Activated T-helper 1 cell treated with anti-CD3 and anti-CD28 coated beads, Interleukin-12 subunit alpha, Interleukin-12 subunit beta, Interleukin-2, Interleukin-4 antibody, amounts not matched to agents 30 ng/mL and 10 ng/mL and 1 ng/mL, durations not matched to agents 14 hours and 24 hours and 36 hours (primary cell): Measurements from ENCODE around the gene NBAS. TPM values are rescaled to one million over a fixed set of nuclear protein-coding genes. Genes with fewer than 3 reads are reported as not detected.
"Not testable (repeated sequence)": the region's sequence is repeated elsewhere in the genome, so short reads cannot be mapped to it uniquely, and the experiment has no call there.

Source experiments
- DNase-seq: peaks from one replicate; pipeline ENCODE4 v3.0.0; 2021; ENCODE audit warnings: low spot score
- H3K27ac Mint-ChIP-seq: one replicate; pipeline ENCODE4 v1.8.0; 2021; ENCODE audit warnings: mild to moderate bottlenecking, mixed read lengths
- H3K27me3 Mint-ChIP-seq: one replicate; pipeline ENCODE4 v1.8.0; 2022; ENCODE audit warnings: mild to moderate bottlenecking, moderate library complexity, mixed read lengths; ENCODE audit not compliant: insufficient read depth
- H3K36me3 Mint-ChIP-seq: one replicate; pipeline ENCODE4 v1.8.0; 2021; ENCODE audit warnings: low read depth, mixed read lengths
- H3K4me1 Mint-ChIP-seq: one replicate; pipeline ENCODE4 v1.8.0; 2021; ENCODE audit warnings: low read depth, mixed read lengths
- H3K4me3 Mint-ChIP-seq: one replicate; pipeline ENCODE4 v1.8.0; 2021; ENCODE audit warnings: mild to moderate bottlenecking, moderate library complexity, mixed read lengths
- H3K9me3 Mint-ChIP-seq: one replicate; pipeline ENCODE4 v1.8.0; 2021; ENCODE audit warnings: mixed read lengths
- intact Hi-C: fragments of 100-400 bp; cut with micrococcal nuclease; formaldehyde crosslinking; loops from one replicate; pipeline ENCODE4 v1.15.1; 2024
- total RNA-seq: library from RNA; stranded (reverse); gene quantifications from 2 replicates; pipeline ENCODE4 v1.2.3, GENCODE V29; 2022

Gene NBAS
- total RNA-seq, 1 donor from 2014 or later = 33.6 TPM

DNA sequence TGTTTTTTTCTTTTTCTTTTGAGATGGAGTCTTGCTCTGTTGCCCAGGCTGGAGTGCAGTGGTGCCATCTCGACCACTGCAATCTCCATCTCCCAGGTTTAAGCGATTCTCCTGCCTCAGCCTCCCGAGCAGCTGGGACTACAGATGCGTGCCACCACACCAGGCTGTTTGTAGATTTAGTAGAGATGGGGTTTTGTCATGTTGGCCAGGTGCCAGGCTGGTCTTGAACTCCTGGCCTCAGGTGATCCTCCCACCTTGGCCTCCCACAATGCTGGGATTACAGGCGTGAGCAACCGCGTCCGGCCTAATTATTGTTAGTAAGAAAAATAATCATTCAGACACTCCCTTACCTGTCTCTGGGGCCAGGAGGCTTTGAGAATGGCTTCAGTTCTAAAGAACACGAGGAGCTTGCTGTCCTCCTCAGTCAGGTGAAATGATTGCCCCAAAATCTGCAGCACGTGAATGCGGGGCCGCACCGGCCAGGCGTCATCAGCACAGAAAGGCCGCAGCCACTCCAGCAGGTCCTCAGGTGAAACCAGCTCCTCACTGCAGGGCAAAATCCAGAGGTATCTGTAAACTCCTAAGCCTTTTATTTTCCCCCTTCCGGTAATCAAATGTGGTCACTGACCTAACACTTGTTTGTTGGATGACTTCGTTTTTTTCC is 342.6 kb downstream of the NBAS start:
- Mint-ChIP-seq H3K27me3 (no peaks in the 10 kb centered on the region), H3K36me3 (peaks cover 9% of the 10 kb centered on the region), H3K27ac (no peak overlapping the region), H3K4me3 (no peak overlapping the region), H3K4me1 (no peaks in the 10 kb centered on the region), H3K9me3 (no peaks in the 10 kb centered on the region)
- DNase-seq = no peak
- intact Hi-C loops = no loop called here

DNA sequence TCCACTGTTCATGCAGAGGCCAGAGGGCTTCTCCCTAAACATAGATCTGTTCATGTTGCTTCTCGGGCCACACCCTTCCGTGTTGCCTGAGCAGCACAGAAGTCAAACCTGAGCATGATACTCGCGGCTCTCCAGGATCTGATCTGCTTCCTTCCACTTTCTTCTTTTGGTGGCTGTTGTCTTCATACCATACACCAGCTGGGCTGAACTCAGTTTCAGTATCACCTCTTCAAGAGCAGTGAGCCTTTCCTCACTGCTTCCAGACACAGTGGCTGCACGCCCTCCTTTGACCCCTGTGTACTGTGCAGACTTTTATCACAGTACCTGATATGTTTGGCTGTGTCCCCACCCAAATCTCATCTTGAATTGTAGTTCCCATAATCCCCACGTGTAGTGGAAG is 348.9 kb downstream of the NBAS start:
- Mint-ChIP-seq H3K27me3 (no peaks in the 10 kb centered on the region), H3K27ac (no peak overlapping the region), H3K36me3 (peaks cover 37% of the 10 kb centered on the region), H3K4me1 (peaks cover 6% of the 10 kb centered on the region), H3K4me3 (no peak overlapping the region), H3K9me3 (peaks cover 38% of the 10 kb centered on the region)
- no peak for DNase-seq
- intact Hi-C loops = no loop called here

DNA sequence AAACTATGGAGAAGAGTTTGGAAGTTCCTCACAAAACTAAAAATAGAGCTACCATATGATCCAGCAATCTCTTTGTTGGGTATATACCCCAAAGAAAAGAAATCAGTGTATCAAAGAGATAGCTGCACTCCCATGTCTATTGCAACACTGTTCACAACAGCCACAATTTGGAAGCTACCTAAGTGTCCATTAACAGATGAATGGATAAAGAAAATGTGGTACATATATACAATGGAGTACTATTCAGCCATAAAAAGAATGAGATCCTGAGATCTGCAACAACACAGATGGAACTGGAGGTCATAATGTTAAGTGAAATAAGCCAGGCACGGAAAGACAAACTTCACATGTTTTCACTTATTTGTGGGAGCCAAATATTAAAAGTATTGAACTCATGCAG is 350.6 kb downstream of the NBAS start:
- H3K4me1 Mint-ChIP-seq = peaks cover 17% of the 10 kb centered on the region
- H3K9me3 Mint-ChIP-seq = peaks cover 50% of the 10 kb centered on the region
- H3K27ac Mint-ChIP-seq, intact Hi-C loops, DNase-seq, H3K27me3 Mint-ChIP-seq, H3K4me3 Mint-ChIP-seq: not testable (repeated sequence)
- H3K36me3 Mint-ChIP-seq = peaks cover 40% of the 10 kb centered on the region

DNA sequence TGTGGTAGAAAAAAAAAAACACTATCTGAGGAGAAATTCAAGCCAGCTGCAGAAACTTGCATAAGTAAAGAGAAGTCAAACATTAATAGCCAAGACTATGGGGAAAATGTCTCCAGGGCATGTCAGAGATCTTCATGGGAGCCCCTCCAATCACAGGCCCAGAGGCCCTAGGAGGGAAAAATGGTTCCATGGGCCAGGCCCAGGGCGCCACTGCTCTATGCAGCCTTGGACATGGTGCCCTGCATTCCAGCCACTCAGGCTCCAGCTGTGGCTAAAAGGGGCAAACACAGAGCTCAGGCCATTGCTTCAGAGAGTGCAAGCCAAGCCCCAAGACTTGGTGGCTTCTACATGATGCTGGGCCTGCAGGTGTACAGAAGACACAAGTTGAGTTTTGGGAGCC is 354.7 kb downstream of the NBAS start:
- intact Hi-C loops = no loop called here
- Mint-ChIP-seq H3K4me1 (peaks cover 24% of the 10 kb centered on the region), H3K9me3 (peaks cover 40% of the 10 kb centered on the region), H3K4me3 (no peak overlapping the region), H3K27me3 (no peaks in the 10 kb centered on the region), H3K27ac (no peak overlapping the region), H3K36me3 (peaks cover 29% of the 10 kb centered on the region)
- no peak for DNase-seq

DNA sequence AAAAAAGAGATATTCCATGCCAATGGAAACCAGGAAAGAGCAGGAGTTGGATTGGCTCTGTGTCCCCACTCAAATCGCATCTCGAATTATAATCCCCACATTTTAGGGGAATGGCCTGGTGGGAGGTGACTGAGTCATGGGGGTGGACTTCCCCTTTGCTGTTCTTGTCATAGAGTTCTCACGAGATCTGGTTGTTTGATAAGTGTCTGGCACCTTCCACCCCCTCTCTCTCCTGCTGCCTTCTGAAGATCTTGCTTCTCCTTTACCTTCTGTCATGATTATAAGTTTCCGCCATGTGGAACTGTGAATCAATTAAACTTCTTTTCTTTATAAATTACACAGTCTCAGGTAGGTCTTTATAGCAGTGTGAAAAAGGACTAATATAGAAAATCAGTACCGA is 355.6 kb downstream of the NBAS start:
- no peaks in the 10 kb centered on the region for H3K27me3 Mint-ChIP-seq
- no peak for DNase-seq
- intact Hi-C loops = no loop called here
- no peak overlapping the region for H3K4me3 Mint-ChIP-seq
- H3K4me1 Mint-ChIP-seq = peaks cover 24% of the 10 kb centered on the region
- peaks cover 25% of the 10 kb centered on the region for H3K36me3 Mint-ChIP-seq
- no peak overlapping the region for H3K27ac Mint-ChIP-seq
- H3K9me3 Mint-ChIP-seq = peaks cover 38% of the 10 kb centered on the region

DNA sequence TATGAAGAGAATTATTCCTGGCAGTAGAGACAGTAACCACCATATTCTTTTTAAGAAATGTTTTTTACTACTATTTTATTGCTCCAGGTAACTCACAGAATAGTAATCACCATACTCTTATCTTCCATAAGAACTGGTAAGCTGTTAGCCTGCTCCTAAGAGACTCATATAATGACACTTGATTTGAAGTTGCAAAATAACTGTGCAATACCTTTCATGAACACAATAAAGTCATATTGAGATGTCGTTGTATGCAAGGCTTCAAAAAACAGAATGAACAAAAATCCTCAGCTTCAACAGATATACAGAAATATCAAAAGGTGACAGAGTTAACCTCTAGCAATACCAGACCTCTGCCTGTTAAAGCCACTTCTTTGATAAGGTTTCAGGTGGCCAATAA is 360.1 kb downstream of the NBAS start:
- Mint-ChIP-seq H3K27me3 (no peaks in the 10 kb centered on the region), H3K27ac (no peak overlapping the region), H3K9me3 (peaks cover 11% of the 10 kb centered on the region), H3K4me1 (peaks cover 12% of the 10 kb centered on the region), H3K36me3 (peaks cover 15% of the 10 kb centered on the region), H3K4me3 (no peak overlapping the region)
- DNase-seq = no peak
- intact Hi-C loops = no loop called here

DNA sequence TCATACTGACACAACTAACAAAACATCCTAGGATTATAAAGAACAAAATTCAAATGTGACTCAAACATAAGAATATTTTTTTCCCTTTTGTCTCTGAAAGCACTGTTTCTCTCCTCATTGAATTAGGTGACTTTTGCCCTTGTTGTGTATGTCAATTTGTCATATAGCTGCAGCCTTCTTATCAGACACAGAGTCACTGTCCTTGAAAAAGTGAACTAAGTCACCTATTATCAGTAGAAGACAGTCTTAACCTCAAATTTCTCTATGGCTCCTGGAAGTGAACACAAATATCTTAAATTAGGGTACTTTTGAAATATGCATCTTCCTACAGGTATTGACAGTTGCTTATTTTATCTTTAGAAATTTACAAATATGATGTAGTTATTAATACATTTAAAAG is 360.6 kb downstream of the NBAS start:
- no peak for DNase-seq
- H3K4me1 Mint-ChIP-seq = peaks cover 8% of the 10 kb centered on the region
- peaks cover 11% of the 10 kb centered on the region for H3K36me3 Mint-ChIP-seq
- H3K4me3 Mint-ChIP-seq = no peak overlapping the region
- no peaks in the 10 kb centered on the region for H3K27me3 Mint-ChIP-seq
- H3K9me3 Mint-ChIP-seq = peaks cover 7% of the 10 kb centered on the region
- H3K27ac Mint-ChIP-seq = no peak overlapping the region
- intact Hi-C loops = no loop called here

DNA sequence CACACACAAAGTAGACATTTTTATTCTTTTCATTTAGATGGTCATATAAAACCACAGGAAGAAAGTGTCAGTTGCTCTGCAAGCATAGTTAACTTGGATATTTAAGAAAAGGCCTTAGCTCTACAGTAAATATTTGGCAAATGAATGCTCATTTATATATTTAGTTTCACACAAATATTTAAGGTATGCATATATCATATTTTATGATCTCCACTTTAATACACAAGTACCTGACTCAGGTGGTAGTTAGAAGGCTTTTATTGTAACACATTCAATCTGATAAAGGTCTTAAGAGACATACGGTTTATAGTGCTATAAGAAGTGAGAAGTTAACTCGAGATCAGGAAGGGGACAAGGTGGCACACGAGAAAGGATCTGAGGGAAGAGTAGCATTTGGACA is 363.1 kb downstream of the NBAS start:
- no peak overlapping the region for H3K4me3 Mint-ChIP-seq
- intact Hi-C loops = no loop called here
- H3K9me3 Mint-ChIP-seq = no peaks in the 10 kb centered on the region
- DNase-seq = no peak
- peaks cover 7% of the 10 kb centered on the region for H3K36me3 Mint-ChIP-seq
- no peak overlapping the region for H3K27ac Mint-ChIP-seq
- no peaks in the 10 kb centered on the region for H3K27me3 Mint-ChIP-seq
- H3K4me1 Mint-ChIP-seq = no peaks in the 10 kb centered on the region

DNA sequence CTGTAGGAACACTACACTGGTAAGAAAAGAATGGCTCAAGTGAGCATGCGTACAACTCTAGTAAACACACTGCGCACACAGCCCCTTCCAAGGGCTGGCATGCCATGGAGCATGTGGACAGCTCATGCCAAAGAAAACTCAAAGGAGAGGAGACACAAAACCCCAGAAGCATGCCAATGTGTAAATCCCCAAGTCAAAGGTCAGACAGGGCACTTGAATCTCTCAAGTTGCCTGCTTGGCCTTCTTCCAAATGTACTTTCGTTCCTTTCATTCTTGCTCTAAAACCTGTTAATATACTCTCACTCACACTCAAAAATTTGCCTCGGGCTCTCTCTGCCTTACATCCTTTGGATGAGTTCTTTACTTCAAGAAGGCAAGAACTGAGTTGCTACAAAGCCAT is 365.3 kb downstream of the NBAS start:
- Mint-ChIP-seq H3K4me1 (peaks cover 5% of the 10 kb centered on the region), H3K4me3 (no peak overlapping the region), H3K27ac (no peak overlapping the region), H3K36me3 (peaks cover 6% of the 10 kb centered on the region), H3K27me3 (no peaks in the 10 kb centered on the region), H3K9me3 (no peaks in the 10 kb centered on the region)
- intact Hi-C loops = no loop called here
- DNase-seq = no peak

GRCh38 chr2:15191789-15192188 is 369.3 kb downstream of the NBAS start:
- H3K9me3 Mint-ChIP-seq = no peaks in the 10 kb centered on the region
- intact Hi-C loops = no loop called here
- H3K27me3 Mint-ChIP-seq = no peaks in the 10 kb centered on the region
- peaks cover 5% of the 10 kb centered on the region for H3K4me1 Mint-ChIP-seq
- H3K4me3 Mint-ChIP-seq = no peak overlapping the region
- no peak overlapping the region for H3K27ac Mint-ChIP-seq
- no peak for DNase-seq
- peaks cover 13% of the 10 kb centered on the region for H3K36me3 Mint-ChIP-seq

GRCh38 chr2:15189216-15189615 is 371.9 kb downstream of the NBAS start:
- no peak for DNase-seq
- peaks cover 5% of the 10 kb centered on the region for H3K4me1 Mint-ChIP-seq

GRCh38 chr2:15187702-15188101 is 373.4 kb downstream of the NBAS start:
- no peak for DNase-seq
- Mint-ChIP-seq H3K4me3 (no peak overlapping the region), H3K27me3 (no peaks in the 10 kb centered on the region), H3K9me3 (no peaks in the 10 kb centered on the region), H3K27ac (no peak overlapping the region), H3K4me1 (peaks cover 5% of the 10 kb centered on the region), H3K36me3 (peaks cover 18% of the 10 kb centered on the region)
- intact Hi-C loops = no loop called here

More at GRCh38 chr2:15189216-15189615, 371.9 kb downstream of the NBAS start:
- no peaks in the 10 kb centered on the region for H3K9me3 Mint-ChIP-seq
- no peak overlapping the region for H3K4me3 Mint-ChIP-seq
- H3K27ac Mint-ChIP-seq = no peak overlapping the region
- no peaks in the 10 kb centered on the region for H3K27me3 Mint-ChIP-seq
- peaks cover 22% of the 10 kb centered on the region for H3K36me3 Mint-ChIP-seq
- intact Hi-C loops = no loop called here

DNA sequence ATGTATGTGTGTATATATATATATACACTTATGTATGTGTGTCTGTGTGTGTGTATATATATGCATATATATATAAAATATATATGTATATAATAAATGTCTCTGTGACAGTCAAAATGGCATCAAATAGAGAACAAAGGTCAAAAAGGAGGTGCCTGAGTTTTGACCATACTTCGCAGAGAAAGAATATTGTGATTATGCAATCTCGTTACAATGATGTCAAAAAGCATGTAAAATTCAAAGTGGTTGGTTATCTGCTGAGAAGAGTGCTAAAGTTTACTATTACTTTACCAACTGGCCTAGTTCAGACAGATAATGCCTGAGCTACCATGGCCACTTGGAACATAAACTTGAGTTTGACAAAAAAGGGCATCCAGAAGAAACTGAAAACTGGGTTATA is 375.0 kb downstream of the NBAS start:
- no peak overlapping the region for H3K27ac Mint-ChIP-seq

DNA sequence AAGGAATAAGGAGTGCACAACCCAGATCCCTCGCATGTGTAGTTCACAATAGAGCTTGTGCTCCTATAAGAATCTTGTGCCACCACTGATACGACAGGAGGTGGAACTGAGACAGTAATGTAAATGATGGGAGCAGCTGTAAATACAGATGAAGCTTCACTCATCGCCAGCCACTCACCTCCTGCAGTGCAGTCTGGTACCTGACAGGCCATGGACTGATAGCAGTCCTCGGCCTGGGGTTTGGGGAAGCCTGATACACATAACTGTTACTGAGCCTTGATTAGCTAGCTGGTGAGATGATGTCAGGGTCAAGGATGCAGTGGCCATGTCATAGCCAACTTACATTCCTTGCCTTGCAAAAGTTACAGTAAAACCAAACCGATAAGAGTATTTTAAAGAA is 376.6 kb downstream of the NBAS start:
- intact Hi-C loops = no loop called here
- Mint-ChIP-seq H3K36me3 (peaks cover 19% of the 10 kb centered on the region), H3K4me1 (no peaks in the 10 kb centered on the region), H3K27ac (no peak overlapping the region), H3K4me3 (no peak overlapping the region), H3K9me3 (no peaks in the 10 kb centered on the region), H3K27me3 (no peaks in the 10 kb centered on the region)
- no peak for DNase-seq

More for the DNA sequence above, 375.0 kb downstream of the NBAS start:
- intact Hi-C loops = no loop called here
- Mint-ChIP-seq H3K36me3 (peaks cover 21% of the 10 kb centered on the region), H3K27me3 (no peaks in the 10 kb centered on the region), H3K4me3 (no peak overlapping the region), H3K9me3 (no peaks in the 10 kb centered on the region), H3K4me1 (no peaks in the 10 kb centered on the region)
- no peak for DNase-seq
